ENCODE measurements around the gene TADA2A. TPM values are rescaled to one million over a fixed set of nuclear protein-coding genes. Genes with fewer than 3 reads are reported as not detected.

Gene TADA2A
- total RNA-seq, 1 donor from 2014 or later = 21.4 TPM

- H3K27me3 ChIP-seq = no peaks in the 10 kb centered on the region
- H3K27ac ChIP-seq = no peak overlapping the region
- intact Hi-C loops (cut with DNase I) = no loop called here
- DNase-seq (no peak), ATAC-seq (no peak)
- H3K4me1 ChIP-seq = no peaks in the 10 kb centered on the region
- no peaks in the 10 kb centered on the region for H3K36me3 ChIP-seq
- H3K9me3 ChIP-seq = no peaks in the 10 kb centered on the region
- TF ChIP-seq CTCF (IDR thresholded peaks at IDR 0.05) = no peak
- H3K4me3 ChIP-seq = no peak overlapping the region
These were observed 22.0 kb upstream of the TADA2A start for GRCh38 chr17:37384560-37385149.

GRCh38 chr17:37385474-37385990 is 21.2 kb upstream of the TADA2A start:
- H3K36me3 ChIP-seq = no peaks in the 10 kb centered on the region
- no peak overlapping the region for H3K27ac ChIP-seq
- no peaks in the 10 kb centered on the region for H3K27me3 ChIP-seq
- DNase-seq (no peak), ATAC-seq (no peak)
- H3K4me1 ChIP-seq = no peaks in the 10 kb centered on the region
- intact Hi-C loops (cut with DNase I) = no loop called here
- no peak overlapping the region for H3K4me3 ChIP-seq
- no peaks in the 10 kb centered on the region for H3K9me3 ChIP-seq
- TF ChIP-seq CTCF (IDR thresholded peaks at IDR 0.05) = no peak

- TF ChIP-seq CTCF (IDR thresholded peaks at IDR 0.05) = no peak
- Histone ChIP-seq H3K4me3 (no peak overlapping the region), H3K36me3 (no peaks in the 10 kb centered on the region), H3K4me1 (no peaks in the 10 kb centered on the region), H3K9me3 (no peaks in the 10 kb centered on the region), H3K27ac (no peak overlapping the region), H3K27me3 (no peaks in the 10 kb centered on the region)
- ATAC-seq = no peak
- no peak for DNase-seq
- intact Hi-C loops (cut with DNase I) = no loop called here
These were observed 20.2 kb upstream of the TADA2A start for GRCh38 chr17:37386462-37386861.

GRCh38 chr17:37388266-37388665 is 18.4 kb upstream of the TADA2A start:
- Histone ChIP-seq H3K27me3 (no peaks in the 10 kb centered on the region), H3K4me1 (no peaks in the 10 kb centered on the region), H3K36me3 (no peaks in the 10 kb centered on the region), H3K4me3 (no peak overlapping the region), H3K27ac (no peak overlapping the region), H3K9me3 (no peaks in the 10 kb centered on the region)
- no peak for ATAC-seq
- intact Hi-C loops (cut with DNase I) = no loop called here
- no peak for TF ChIP-seq CTCF (IDR thresholded peaks at IDR 0.05)
- no peak for DNase-seq

GRCh38 chr17:37389160-37389559 is 17.5 kb upstream of the TADA2A start:
- no peak for ATAC-seq
- intact Hi-C loops (cut with DNase I) = no loop called here
- no peaks in the 10 kb centered on the region for H3K4me1 ChIP-seq

More at GRCh38 chr17:37389160-37389559, 17.5 kb upstream of the TADA2A start:
- H3K27me3 ChIP-seq = no peaks in the 10 kb centered on the region
- no peak overlapping the region for H3K27ac ChIP-seq
- no peak for TF ChIP-seq CTCF (IDR thresholded peaks at IDR 0.05)
- H3K9me3 ChIP-seq = no peaks in the 10 kb centered on the region
- no peak overlapping the region for H3K4me3 ChIP-seq
- no peaks in the 10 kb centered on the region for H3K36me3 ChIP-seq
- DNase-seq = no peak

Measured in upper lobe of right lung (tissue), 1 donor.